HEK293T (cell line): ENCODE measurements around the gene AGO1.

Experiments
- FOXA1 ChIP-seq: fragments of 450-650 bp; IDR thresholded peaks from 2 replicates; pipeline ENCODE4 v1.6.1; 2016; ENCODE audit warnings: mild to moderate bottlenecking
- LEF1 ChIP-seq: fragments of 450-650 bp; IDR thresholded peaks from 2 replicates; pipeline ENCODE4 v1.6.1; 2017; ENCODE audit warnings: mild to moderate bottlenecking, borderline replicate concordance
- PKNOX1 ChIP-seq: fragments of 450-650 bp; IDR thresholded peaks from 2 replicates; pipeline ENCODE4 v1.6.1; 2016
- SP1 ChIP-seq: fragments of 450-650 bp; IDR thresholded peaks from 2 replicates; pipeline ENCODE4 v1.6.1; 2017
- SUZ12 ChIP-seq: fragments of 450-650 bp; IDR thresholded peaks from 2 replicates; pipeline ENCODE4 v1.6.1; 2016; ENCODE audit warnings: mild to moderate bottlenecking

- no peak for TF ChIP-seq SP1
- TF ChIP-seq LEF1 = no peak
- TF ChIP-seq FOXA1 = no peak
- TF ChIP-seq SUZ12 = no peak
- TF ChIP-seq PKNOX1 = no peak
Measured at GRCh38 chr1:35883635-35884101, 659 bp downstream of the AGO1 start.
